HCEC 1CT (cell line): ENCODE results near the gene EFHC1.
"Not testable (repeated sequence)": the region's sequence is repeated elsewhere in the genome, so short reads cannot be mapped to it uniquely, and the experiment has no call there.

ENCODE experiments used
- DNase-seq: peaks from one replicate; pipeline ENCODE4 v3.0.0-alpha.2; 2017

Gene EFHC1

GRCh38 chr6:52399511-52400312 lies 20.4 kb upstream of the EFHC1 start:
- peak; percentile 64 for DNase-seq

DNA sequence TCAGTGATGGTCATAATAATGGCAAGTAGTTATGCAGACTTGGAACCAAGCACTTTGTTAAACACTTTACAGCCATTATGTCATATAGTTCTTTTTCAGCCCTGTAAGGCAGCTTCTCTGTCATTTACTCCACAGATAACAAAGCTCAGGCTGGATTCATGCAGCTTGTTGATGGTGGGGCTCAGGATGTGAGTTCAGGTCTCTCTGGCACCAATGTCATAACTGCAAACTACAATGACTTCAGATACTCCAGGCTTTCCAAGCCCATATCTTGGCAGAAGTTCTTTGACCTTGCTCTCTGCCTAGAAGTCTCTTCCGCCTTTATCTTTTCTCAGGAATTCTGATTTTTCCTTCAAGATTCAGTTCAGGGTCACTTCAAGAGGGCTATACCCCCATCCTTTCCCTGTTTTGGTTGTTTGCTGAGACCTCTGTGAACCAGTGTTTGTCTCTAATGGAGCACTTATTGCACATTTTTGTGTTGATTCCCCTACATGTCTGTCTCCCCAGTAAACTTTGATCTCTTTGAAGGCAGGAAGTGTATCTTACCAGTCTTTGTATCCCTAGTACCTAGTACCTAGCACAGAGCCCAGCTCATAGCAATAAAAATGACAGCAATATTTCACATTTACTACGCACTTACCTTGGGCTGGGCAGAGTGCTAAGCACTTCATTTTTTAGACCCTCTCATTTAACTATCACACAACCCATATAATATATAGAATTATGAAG lies 19.7 kb upstream of the EFHC1 start:
- no peak for DNase-seq

GRCh38 chr6:52403086-52403485 lies 17.1 kb upstream of the EFHC1 start:
- no peak for DNase-seq

GRCh38 chr6:52403627-52404026 lies 16.5 kb upstream of the EFHC1 start:
- DNase-seq, result no peak

DNA sequence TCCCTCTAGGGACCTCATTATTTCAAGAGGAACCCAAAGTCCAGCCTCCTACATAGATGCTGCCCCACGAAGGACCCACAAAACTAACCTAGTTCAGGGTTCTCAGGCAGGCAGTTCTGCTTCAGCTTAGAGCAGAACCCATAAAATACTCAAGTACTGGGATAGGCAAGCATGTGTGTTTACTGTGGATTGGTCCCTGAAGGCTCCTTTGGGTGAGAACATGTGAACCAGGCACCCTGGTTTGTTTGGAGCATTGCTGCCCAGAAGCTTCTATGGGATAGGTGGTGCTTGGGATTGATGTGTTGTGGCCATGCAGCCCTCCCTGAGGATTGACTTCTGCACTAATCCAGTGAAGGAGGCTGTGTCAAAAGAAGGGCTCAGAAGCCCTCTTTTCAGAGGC lies 14.9 kb upstream of the EFHC1 start:
- DNase-seq, result no peak

GRCh38 chr6:52407467-52407866 lies 12.7 kb upstream of the EFHC1 start:
- DNase-seq, result peak; percentile 56

DNA sequence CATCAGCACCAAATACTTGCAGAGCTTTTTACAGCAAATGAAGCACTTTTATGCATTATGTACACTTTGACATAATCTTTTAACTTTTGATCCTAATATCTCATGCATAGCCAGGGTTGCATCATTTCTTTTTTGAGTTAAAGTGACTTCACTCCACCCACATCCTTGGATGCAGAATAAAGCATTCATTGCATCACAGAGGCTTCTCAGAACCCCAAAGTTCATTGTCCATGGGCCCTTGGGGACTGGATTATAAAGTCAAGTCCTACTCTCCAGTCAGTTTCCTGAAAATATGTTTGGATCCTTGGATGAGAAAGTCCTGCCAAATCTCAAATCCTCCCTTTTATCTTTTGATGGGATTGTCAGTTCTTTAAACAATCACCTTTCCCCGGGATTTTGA lies 10.6 kb upstream of the EFHC1 start:
- peak; percentile 33 for DNase-seq

DNA sequence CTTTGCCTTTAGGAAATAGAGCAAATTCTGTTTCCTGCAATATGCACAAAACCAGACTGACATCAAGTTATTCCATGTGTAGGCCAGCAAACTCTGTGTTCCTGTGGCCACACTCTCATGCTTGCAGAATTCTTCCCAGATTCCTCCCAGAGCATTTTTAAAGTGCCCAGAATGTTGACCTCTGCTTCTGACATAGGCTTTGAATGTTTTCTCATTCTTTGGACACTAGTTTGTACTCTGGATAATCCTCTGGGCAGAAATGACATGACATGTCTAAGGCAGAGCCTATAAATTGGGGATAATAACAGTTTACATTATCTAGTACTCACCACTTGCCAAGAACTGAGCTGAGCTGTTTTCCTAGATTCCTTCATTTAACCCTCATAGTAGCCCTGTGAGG lies 9.2 kb upstream of the EFHC1 start:
- DNase-seq, result peak; percentile 58

DNA sequence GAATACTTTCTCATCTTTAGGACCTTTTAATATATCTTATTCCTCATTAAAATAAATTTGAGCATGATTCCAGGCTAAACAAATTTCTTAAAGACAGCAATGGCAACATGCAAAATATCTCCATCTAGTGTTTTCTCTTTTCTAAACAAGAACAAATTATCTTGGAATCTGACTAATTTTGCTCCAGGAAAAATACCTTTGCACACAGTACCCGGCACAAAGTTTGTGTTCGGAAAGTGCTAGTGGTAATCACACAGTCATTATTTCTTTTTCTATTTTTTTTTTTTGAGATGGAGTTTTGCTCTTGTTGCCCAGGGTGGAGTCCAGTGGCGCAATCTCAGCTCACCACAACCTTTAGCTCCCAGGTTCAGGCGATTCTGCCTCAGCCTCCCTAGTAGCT lies 8.2 kb upstream of the EFHC1 start:
- DNase-seq, result no peak

DNA sequence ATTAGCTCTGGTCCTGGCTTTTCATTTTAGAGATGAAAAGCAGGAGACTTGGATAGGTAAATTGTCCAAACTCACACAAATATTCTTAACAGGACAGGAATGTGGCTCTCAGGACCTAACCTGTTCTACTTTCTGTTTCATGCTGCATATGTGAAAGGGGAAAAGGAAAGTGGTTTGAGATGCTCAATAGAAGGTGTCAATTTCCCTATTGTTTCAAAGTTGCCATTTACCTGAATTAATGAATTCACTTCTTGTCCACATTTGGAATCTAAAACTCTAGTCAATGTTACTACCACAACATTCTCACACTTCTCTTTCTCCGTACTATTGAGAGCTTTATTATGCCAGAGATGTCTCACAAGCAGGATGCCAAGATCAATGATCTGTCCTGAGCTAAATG lies 4.8 kb upstream of the EFHC1 start:
- no peak for DNase-seq

DNA sequence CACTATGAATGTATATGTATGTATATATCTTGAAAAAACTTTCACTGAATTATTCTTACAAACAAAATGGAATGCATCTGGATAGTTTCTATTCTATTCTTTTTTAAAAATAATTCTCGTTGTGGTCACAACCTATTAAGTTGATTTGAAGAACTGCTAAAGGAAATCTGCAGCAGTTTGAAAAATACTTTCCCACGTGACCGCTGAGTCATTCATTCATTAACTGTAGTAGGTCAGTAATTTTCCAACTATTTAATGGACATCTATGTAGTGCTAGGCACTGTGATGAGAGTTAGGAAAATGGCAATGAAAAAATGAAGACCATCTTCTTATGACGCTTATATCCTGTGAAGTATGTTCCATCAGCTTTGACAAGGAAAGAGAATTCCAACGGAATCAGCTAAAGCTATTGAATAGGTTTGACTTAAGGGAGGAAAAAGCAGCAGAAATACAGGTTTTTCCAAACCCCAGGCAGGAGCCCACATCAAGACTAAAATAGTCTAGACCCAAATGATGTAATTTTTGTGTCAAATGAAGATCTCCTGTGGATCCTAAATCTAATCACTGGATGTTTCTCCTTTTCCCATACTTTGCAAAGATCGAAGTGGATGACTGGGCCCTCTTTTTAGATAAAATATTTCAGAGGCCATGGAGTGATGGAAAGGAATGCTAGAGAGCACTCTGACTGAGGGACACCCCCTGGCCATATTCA lies 4.1 kb upstream of the EFHC1 start:
- DNase-seq, result peak; percentile 31

GRCh38 chr6:52416629-52417151 lies 3.5 kb upstream of the EFHC1 start:
- DNase-seq, result peak; percentile 76

DNA sequence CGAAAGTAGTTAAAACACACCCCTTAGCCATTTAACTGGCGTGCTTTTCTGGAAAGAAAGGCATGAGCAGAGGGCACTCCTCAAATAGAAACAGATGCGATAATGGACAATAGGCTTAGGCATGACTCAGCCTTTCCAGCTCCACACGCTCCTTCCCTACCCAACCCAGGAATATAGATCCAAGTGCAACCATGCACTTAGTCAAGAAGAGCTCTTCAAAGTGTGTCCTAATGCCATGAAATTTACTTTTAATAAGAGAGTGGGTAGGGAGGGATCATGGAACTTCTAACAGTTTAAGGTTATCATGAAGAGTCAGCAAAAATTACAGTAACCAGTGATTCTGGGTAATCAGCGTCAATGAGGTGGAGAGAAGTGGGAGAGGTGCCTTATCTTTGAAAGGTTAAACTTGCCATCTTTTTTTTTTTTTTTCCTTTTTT lies 2.4 kb upstream of the EFHC1 start:
- DNase-seq, result peak; percentile 70

GRCh38 chr6:52418606-52419005 lies 1.5 kb upstream of the EFHC1 start:
- DNase-seq, result no peak

DNA sequence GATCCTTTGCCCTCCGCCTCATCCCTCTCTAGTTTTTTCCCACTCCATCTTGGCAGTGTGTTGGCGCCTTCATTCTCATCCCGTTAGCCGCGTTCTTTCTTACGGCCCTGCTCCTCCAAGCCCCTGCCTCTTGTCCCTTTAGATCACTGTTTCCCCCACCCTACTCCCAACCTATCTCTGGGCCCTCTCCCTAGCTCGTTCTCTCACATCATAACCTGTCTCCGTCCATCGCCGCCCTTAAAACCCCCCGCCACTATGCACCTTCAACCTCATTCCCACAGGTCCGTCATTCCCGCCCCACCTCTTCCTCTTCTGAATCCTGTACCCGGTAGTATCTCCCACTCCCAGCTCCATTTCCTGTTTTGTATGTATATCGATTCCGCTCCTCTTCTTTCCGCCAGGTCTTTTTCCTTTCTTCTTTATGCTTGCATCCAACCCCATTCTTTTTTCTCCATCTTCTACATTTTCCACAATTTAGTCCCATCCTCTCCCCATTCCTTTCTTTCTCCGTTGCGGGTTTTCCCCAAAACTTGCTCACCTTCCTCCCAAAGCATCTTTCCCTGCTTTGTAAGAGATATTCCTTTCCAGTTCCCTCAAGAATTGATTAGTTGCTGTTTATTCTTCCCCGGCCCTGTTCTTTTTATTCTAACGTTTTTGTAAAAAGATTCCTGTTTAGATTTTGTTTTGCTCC lies 671 bp downstream of the EFHC1 start:
- peak; percentile 40 for DNase-seq

GRCh38 chr6:52422156-52422555 lies 2.0 kb downstream of the EFHC1 start:
- no peak for DNase-seq

- DNase-seq, result no peak
Observed at GRCh38 chr6:52423448-52423847, 3.3 kb downstream of the EFHC1 start.

DNA sequence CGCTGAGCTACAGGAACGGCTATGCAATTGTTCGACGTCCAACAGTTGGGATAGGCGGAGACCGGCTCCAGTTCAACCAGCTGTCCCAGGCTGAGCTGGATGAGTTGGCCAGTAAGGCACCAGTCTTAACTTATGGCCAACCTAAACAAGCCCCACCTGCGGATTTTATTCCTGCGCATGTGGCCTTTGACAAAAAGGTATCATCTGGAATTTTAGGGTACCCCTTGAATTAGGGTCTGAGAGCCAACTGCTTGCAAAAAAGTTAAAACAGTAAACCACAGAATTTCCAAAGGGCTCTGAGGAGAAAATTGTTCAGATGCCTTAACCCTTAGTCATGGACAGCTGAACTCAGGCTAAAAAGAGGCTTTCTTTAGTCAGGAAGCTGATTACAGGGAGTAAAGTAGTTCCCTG lies 3.8 kb downstream of the EFHC1 start:
- peak; percentile 88 for DNase-seq

GRCh38 chr6:52424513-52424912 lies 4.4 kb downstream of the EFHC1 start:
- no peak for DNase-seq

DNA sequence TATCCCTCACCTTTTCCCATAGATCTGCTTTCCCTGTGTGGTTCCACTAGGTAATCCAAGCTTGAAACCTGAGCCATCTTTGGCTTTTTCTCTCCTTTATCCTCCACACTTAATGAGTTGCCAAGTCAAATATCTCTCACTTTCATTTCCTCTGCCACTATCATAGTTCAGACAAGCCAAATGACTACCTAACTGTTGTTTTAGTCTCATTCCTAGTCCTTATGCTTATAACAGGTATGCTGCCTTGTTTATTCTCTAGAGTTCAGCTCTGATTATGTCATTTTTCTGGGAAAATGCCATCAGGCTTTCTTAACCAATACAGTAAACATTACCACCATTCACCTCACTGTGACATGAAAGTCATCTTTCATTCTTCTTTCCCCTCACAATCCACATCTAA lies 6.5 kb downstream of the EFHC1 start:
- no peak for DNase-seq

DNA sequence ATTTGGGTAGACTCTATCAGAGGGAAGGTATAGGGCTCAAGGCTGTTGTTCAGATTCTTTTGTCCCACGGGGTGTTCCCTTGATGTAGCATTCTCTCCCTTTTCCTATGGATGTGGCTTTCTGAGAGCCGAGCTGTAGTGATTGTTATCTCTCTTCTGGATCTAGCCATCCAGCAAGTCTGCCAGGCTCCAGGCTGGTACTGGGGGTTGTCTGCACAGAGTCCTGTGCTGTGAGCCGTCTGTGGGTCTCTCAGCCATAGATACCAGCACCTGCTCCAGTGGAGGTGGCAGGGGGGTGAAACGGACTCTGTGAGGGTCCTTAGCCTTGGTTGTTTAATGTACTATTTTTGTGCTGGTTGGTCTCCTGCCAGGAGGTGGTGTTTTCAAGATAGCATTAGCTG lies 13.2 kb downstream of the EFHC1 start:
- not testable (repeated sequence) for DNase-seq

GRCh38 chr6:52435345-52435744 lies 15.2 kb downstream of the EFHC1 start:
- no peak for DNase-seq

DNA sequence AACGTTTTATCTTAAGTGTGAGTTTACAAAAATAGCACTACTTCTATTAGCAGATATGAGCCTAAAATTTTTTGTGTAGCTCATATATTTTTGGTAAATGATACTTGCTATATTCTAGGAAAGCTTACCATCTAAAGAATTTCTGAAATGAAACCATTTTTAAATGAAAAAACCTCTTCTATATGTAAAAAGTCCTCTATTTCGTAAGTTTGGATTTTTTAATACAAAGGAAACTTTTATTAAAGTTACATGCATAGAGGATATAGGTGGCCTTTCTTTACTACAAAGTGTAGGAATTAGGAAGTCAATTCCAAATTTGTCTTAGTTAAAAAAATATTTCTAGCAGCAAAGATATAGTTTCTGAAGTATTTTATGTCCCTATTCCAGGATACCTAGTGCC lies 18.8 kb downstream of the EFHC1 start:
- no peak for DNase-seq
